Sigmoid colon (tissue), 4 donors: ENCODE measurements around the gene PEX6.

Source experiments
- EP300 ChIP-seq, 4 donors: sonication (generic); formaldehyde crosslinking; IDR thresholded peaks; one replicate each; pipeline ENCODE4 v1.6.1; 2017; ENCODE audit warnings: antibody characterized with exemption in 4 of 4
- POLR2A ChIP-seq, 2 donors: fragments of 450-650 bp; IDR thresholded peaks; one replicate each; pipeline ENCODE4 v1.6.1; 2016; ENCODE audit warnings: antibody characterized with exemption in 2 of 2, mild to moderate bottlenecking in 2 of 2, moderate library complexity in 2 of 2
- POLR2AphosphoS5 ChIP-seq, 4 donors: sonication (generic); formaldehyde crosslinking; IDR thresholded peaks; one replicate each; pipeline ENCODE4 v1.6.1; 2017; ENCODE audit warnings: antibody characterized with exemption in 4 of 4

DNA sequence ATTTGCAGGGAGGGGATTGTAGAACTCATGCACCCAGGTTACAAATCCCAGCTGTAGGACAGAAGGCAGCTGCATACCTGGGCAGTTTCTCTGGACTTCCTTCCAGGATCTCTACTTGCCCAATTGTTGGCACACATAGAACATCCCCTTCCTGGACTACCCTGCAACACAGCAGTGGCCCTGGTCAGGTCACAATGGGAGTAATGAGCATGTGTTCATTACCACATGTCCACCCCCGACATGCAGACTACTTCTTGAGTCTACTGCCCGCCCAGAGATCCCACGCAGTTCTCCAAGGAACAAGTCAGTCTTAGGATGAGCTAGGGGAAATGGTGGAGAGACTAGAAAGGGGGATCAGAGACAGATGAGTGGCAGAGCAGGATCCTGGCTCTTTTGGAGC lies 5.1 kb downstream of the PEX6 start:
- no peak for TF ChIP-seq POLR2A (IDR thresholded peaks at IDR 0.05)
- no peak for TF ChIP-seq EP300 (IDR thresholded peaks at IDR 0.05)
- no peak for TF ChIP-seq POLR2AphosphoS5 (IDR thresholded peaks at IDR 0.05)
